Erythroblast (primary cell): Measurements from ENCODE around the gene PPIL1.

ENCODE experiments used
- GATA1 ChIP-seq: IDR thresholded peaks from 2 replicates; pipeline ENCODE4 v1.6.1; 2011; ENCODE audit warnings: low read depth, mild to moderate bottlenecking, control low read depth, low read length, moderate library complexity
- POLR2A ChIP-seq: IDR thresholded peaks from 2 replicates; pipeline ENCODE4 v1.6.1; 2011; ENCODE audit warnings: mild to moderate bottlenecking, low read length

GRCh38 chr6:36853325-36853724, 21.3 kb downstream of the PPIL1 start:
- TF ChIP-seq POLR2A (no peak), GATA1 (no peak)
